HUES64 (cell line): Measurements from ENCODE around the gene PRSS57.
A peak's percentile ranks its signal among the peaks of the same experiment; 100 is the strongest.

Source experiments
- H3K27ac ChIP-seq: 2 replicates; pipeline ENCODE4 v1.7.0; 2013; ENCODE audit warnings: low read depth, low read length, inconsistent platforms
- H3K27me3 ChIP-seq: 2 replicates; pipeline ENCODE4 v1.6.1; 2013; ENCODE audit warnings: mild to moderate bottlenecking, low read length; ENCODE audit not compliant: insufficient read depth
- H3K36me3 ChIP-seq: 2 replicates; pipeline ENCODE4 v1.6.1; 2013; ENCODE audit warnings: mild to moderate bottlenecking, low read length; ENCODE audit not compliant: insufficient read depth
- H3K4me1 ChIP-seq: 2 replicates; pipeline ENCODE4 v1.6.1; 2013; ENCODE audit warnings: mild to moderate bottlenecking, low read length, moderate library complexity; ENCODE audit not compliant: insufficient read depth
- H3K4me3 ChIP-seq: 2 replicates; pipeline ENCODE4 v1.5.1; 2013; ENCODE audit warnings: mild to moderate bottlenecking, low read length, moderate library complexity
- H3K9ac ChIP-seq: 2 replicates; pipeline ENCODE4 v1.6.1; 2013; ENCODE audit warnings: mild to moderate bottlenecking, low read depth, low read length
- H3K9me3 ChIP-seq: 2 replicates; pipeline ENCODE4 v1.6.1; 2013; ENCODE audit warnings: low read depth, low read length; ENCODE audit not compliant: insufficient read depth
- WGBS: fragments of 150-250, 120-280 bp; methylation state at CpG from one replicate; pipeline ENCODE4 v1.1.7; 2013; ENCODE audit warnings: missing lambda C conversion rate; 5-methylcytosine and 5-hydroxymethylcytosine counted together

PRSS57 gene

GRCh38 chr19:646779-647565, 48.3 kb downstream of the PRSS57 start:
- Histone ChIP-seq H3K9me3 (no peaks in the 10 kb centered on the region), H3K36me3 (peaks cover 61% of the 10 kb centered on the region), H3K4me3 (no peak overlapping the region), H3K9ac (no peak overlapping the region), H3K27me3 (no peaks in the 10 kb centered on the region), H3K27ac (no peak overlapping the region), H3K4me1 (no peaks in the 10 kb centered on the region)
- WGBS = 96% methylated on average over 47 of the region's 48 CpGs

- no peaks in the 10 kb centered on the region for H3K9me3 ChIP-seq
- WGBS = 96% methylated on average over 62 of the region's 62 CpGs
- no peak overlapping the region for H3K9ac ChIP-seq
- H3K36me3 ChIP-seq = peaks cover 53% of the 10 kb centered on the region
- no peaks in the 10 kb centered on the region for H3K4me1 ChIP-seq
- no peaks in the 10 kb centered on the region for H3K27me3 ChIP-seq
- no peak overlapping the region for H3K4me3 ChIP-seq
- no peak overlapping the region for H3K27ac ChIP-seq
Measured at GRCh38 chr19:645912-646778, 49.1 kb downstream of the PRSS57 start.

- Histone ChIP-seq H3K36me3 (peaks cover 46% of the 10 kb centered on the region), H3K27ac (no peak overlapping the region)
- 93% methylated on average over 14 of the region's 14 CpGs for WGBS
Measured at GRCh38 chr19:644789-645188, 50.5 kb downstream of the PRSS57 start.

GRCh38 chr19:644363-644762, 50.9 kb downstream of the PRSS57 start:
- 90% methylated on average over 28 of the region's 28 CpGs for WGBS
- H3K27ac ChIP-seq = no peak overlapping the region
- H3K27me3 ChIP-seq = peaks cover 6% of the 10 kb centered on the region
- H3K36me3 ChIP-seq = peaks cover 42% of the 10 kb centered on the region
- H3K9me3 ChIP-seq = no peaks in the 10 kb centered on the region
- no peaks in the 10 kb centered on the region for H3K4me1 ChIP-seq
- no peak overlapping the region for H3K4me3 ChIP-seq
- no peak overlapping the region for H3K9ac ChIP-seq

More at GRCh38 chr19:644789-645188, 50.5 kb downstream of the PRSS57 start:
- no peaks in the 10 kb centered on the region for H3K4me1 ChIP-seq
- no peak overlapping the region for H3K9ac ChIP-seq
- no peaks in the 10 kb centered on the region for H3K9me3 ChIP-seq
- peaks cover 5% of the 10 kb centered on the region for H3K27me3 ChIP-seq
- no peak overlapping the region for H3K4me3 ChIP-seq

- no peak overlapping the region for H3K9ac ChIP-seq
- H3K4me1 ChIP-seq = no peaks in the 10 kb centered on the region
- H3K9me3 ChIP-seq = no peaks in the 10 kb centered on the region
- H3K27me3 ChIP-seq = peaks cover 13% of the 10 kb centered on the region
- no peak overlapping the region for H3K27ac ChIP-seq
- peaks cover 38% of the 10 kb centered on the region for H3K36me3 ChIP-seq
- 89% methylated on average over 24 of the region's 24 CpGs for WGBS
- no peak overlapping the region for H3K4me3 ChIP-seq
Measured at GRCh38 chr19:643736-644135, 51.5 kb downstream of the PRSS57 start.

- peaks cover 19% of the 10 kb centered on the region for H3K27me3 ChIP-seq
- H3K9me3 ChIP-seq = no peaks in the 10 kb centered on the region
- no peak overlapping the region for H3K9ac ChIP-seq
- H3K4me3 ChIP-seq = no peak overlapping the region
- H3K36me3 ChIP-seq = peaks cover 32% of the 10 kb centered on the region
- H3K4me1 ChIP-seq = no peaks in the 10 kb centered on the region
- 91% methylated on average over 70 of the region's 70 CpGs for WGBS
- no peak overlapping the region for H3K27ac ChIP-seq
Measured at GRCh38 chr19:642767-643727, 52.2 kb downstream of the PRSS57 start.

- 92% methylated on average over 17 of the region's 17 CpGs for whole genome bisulfite sequencing
- Histone ChIP-seq H3K36me3 (peaks cover 18% of the 10 kb centered on the region), H3K4me3 (no peak overlapping the region), H3K27me3 (peaks cover 30% of the 10 kb centered on the region), H3K4me1 (no peaks in the 10 kb centered on the region), H3K27ac (no peak overlapping the region), H3K9ac (no peak overlapping the region), H3K9me3 (no peaks in the 10 kb centered on the region)
Measured at GRCh38 chr19:641702-642101, 53.5 kb downstream of the PRSS57 start.

GRCh38 chr19:640606-641189, 54.6 kb downstream of the PRSS57 start:
- Histone ChIP-seq H3K4me1 (no peaks in the 10 kb centered on the region), H3K9me3 (no peaks in the 10 kb centered on the region), H3K9ac (no peak overlapping the region), H3K36me3 (peaks cover 8% of the 10 kb centered on the region; the same call in 1 of the 2 replicates), H3K4me3 (no peak overlapping the region), H3K27me3 (peaks cover 30% of the 10 kb centered on the region), H3K27ac (no peak overlapping the region)
- 92% methylated on average over 31 of the region's 31 CpGs for WGBS

GRCh38 chr19:640161-640558, 55.1 kb downstream of the PRSS57 start:
- Histone ChIP-seq H3K4me1 (no peaks in the 10 kb centered on the region), H3K9ac (no peak overlapping the region), H3K9me3 (no peaks in the 10 kb centered on the region), H3K27me3 (peaks cover 30% of the 10 kb centered on the region), H3K27ac (no peak overlapping the region), H3K4me3 (peak overlapping the region; percentile 47; the same call in 1 of the 2 replicates), H3K36me3 (0 out of 2 replicates have a peak, but pooled peaks cover 6% of the 10 kb centered on the region)
- WGBS = 46% methylated on average over 25 of the region's 25 CpGs
